ENCODE data around the gene CAPN5.

DNA sequence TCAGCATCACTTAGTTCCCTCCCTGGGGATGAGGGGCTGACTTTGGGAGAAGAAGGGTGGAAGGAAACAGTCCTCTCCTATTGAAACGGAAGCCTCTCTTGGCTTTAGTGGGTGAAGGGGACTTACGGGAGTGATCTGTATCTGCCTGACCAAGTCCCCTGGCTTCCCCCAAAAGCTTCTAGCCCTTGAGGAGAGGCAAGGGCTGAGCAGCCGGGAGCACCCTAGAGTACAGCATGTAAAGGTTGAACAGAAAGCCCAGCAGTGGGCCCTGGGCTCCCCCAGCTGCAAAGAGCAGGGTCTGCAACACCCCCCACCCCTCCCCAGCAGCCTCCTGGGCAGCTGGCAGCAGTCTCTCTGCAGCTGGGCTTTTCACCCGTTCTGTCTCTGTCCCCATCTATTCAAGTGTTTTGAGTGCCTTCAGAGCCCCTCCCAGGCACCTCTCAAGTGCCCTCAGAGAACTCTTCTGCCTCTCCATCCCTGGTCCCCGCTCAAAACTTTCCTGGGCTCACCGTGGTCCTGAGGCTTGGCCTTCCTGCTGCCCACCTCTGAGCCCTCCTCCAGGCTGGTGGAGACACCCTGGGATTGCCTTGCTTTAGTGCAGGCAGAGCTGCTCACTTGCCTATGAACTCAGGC, 2.7 kb downstream of the CAPN5 start:
- TF ChIP-seq, protein P1, sequence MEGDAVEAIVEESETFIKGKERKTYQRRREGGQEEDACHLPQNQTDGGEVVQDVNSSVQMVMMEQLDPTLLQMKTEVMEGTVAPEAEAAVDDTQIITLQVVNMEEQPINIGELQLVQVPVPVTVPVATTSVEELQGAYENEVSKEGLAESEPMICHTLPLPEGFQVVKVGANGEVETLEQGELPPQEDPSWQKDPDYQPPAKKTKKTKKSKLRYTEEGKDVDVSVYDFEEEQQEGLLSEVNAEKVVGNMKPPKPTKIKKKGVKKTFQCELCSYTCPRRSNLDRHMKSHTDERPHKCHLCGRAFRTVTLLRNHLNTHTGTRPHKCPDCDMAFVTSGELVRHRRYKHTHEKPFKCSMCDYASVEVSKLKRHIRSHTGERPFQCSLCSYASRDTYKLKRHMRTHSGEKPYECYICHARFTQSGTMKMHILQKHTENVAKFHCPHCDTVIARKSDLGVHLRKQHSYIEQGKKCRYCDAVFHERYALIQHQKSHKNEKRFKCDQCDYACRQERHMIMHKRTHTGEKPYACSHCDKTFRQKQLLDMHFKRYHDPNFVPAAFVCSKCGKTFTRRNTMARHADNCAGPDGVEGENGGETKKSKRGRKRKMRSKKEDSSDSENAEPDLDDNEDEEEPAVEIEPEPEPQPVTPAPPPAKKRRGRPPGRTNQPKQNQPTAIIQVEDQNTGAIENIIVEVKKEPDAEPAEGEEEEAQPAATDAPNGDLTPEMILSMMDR (IDR thresholded peaks at IDR 0.05): no peak
- no peak for TF ChIP-seq POLR2AphosphoS5 (IDR thresholded peaks at IDR 0.05)
